ENCODE measurements around the gene SH3BP1. TPM values are rescaled to one million over a fixed set of nuclear protein-coding genes. Genes with fewer than 3 reads are reported as not detected.

The SH3BP1 gene
- total and polyA plus RNA-seq, 4 donors, result 14.8 to 20.2 (median 18.0) TPM

DNA sequence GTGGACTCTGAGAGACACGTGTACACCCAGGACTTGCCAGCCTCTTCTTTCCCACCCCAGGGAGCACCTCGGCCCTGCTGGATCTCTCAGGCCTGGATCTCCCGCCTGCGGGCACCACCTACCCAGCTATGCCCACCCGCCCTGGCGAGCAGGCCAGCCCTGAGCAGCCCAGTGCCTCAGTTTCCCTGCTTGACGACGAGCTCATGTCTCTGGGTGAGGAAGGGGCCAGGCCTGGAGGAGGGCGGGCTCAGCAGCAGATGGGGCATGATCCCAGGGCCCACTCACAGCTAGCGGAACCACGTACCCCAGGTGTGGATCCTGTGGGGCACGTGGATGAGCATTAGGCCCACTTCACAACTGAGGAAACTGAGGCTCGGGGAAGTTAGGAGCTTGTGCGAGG, 13.7 kb upstream of the SH3BP1 start:
- peak overlapping the region in 1 of 2 donors; percentile 13 for H3K9ac ChIP-seq (ENCODE audit: insufficient read depth in 1 of 2, low read length in 2 of 2)
- peaks cover 5 to 45% (median 15%) of the 10 kb centered on the region in 4 donors for H3K36me3 ChIP-seq (ENCODE audit: control insufficient read depth in 4 of 4, insufficient read depth in 4 of 4, low read length in 4 of 4)
- no peaks in the 10 kb centered on the region for H3K27me3 ChIP-seq (ENCODE audit: control insufficient read depth in 3 of 3, insufficient read depth in 3 of 3, low read length in 2 of 3)
- H3K4me1 ChIP-seq (ENCODE audit: control insufficient read depth in 5 of 5, insufficient read depth in 5 of 5, low read length in 5 of 5), result peaks cover 0 to 23% (median 10%) of the 10 kb centered on the region in 5 donors
- peak overlapping the region in 1 of 2 donors; percentile 77 for H3K27ac ChIP-seq (ENCODE audit: low read depth in 1 of 2, low read length in 1 of 2)
- H3K4me3 ChIP-seq, result no peak overlapping the region
- 81 to 89% methylated on average over 14 of the region's 14 CpGs for WGBS, 2 donors
- H3K9me3 ChIP-seq (ENCODE audit: control insufficient read depth in 4 of 4, insufficient read depth in 3 of 4, low read length in 3 of 4), result no peaks in the 10 kb centered on the region
- TF ChIP-seq, protein P1, sequence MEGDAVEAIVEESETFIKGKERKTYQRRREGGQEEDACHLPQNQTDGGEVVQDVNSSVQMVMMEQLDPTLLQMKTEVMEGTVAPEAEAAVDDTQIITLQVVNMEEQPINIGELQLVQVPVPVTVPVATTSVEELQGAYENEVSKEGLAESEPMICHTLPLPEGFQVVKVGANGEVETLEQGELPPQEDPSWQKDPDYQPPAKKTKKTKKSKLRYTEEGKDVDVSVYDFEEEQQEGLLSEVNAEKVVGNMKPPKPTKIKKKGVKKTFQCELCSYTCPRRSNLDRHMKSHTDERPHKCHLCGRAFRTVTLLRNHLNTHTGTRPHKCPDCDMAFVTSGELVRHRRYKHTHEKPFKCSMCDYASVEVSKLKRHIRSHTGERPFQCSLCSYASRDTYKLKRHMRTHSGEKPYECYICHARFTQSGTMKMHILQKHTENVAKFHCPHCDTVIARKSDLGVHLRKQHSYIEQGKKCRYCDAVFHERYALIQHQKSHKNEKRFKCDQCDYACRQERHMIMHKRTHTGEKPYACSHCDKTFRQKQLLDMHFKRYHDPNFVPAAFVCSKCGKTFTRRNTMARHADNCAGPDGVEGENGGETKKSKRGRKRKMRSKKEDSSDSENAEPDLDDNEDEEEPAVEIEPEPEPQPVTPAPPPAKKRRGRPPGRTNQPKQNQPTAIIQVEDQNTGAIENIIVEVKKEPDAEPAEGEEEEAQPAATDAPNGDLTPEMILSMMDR (IDR thresholded peaks at IDR 0.05; ENCODE audit: control extremely low read depth, extremely low read depth), result no peak
- no peak for DNase-seq
- ATAC-seq (ENCODE audit: insufficient read depth, low FRiP score), result no peak

DNA sequence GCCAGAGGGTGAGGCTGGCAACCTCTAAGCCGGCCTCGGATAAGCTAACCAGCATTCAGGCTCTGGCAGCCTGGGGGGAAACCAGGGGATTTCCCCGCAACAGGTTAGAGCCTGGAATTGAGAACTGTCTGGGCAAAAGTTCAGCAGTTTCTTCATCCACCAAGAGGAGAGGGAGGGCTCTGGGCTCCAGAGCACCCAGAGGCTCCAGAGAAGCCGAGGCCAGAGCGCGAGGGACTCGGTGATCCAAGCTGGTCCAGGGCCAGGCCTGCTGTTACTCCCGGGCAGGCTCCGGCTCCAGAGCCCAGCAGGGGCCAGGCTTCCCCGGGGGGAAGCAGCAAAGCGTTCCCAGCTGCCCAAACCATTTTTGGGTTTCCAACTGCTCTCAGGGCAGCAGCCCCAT, 13.3 kb upstream of the SH3BP1 start:
- Histone ChIP-seq H3K4me3 (no peak overlapping the region), H3K27me3 (ENCODE audit: control insufficient read depth in 3 of 3, insufficient read depth in 3 of 3, low read length in 2 of 3) (no peaks in the 10 kb centered on the region), H3K36me3 (ENCODE audit: control insufficient read depth in 4 of 4, insufficient read depth in 4 of 4, low read length in 4 of 4) (peaks cover 5 to 47% (median 17%) of the 10 kb centered on the region in 4 donors), H3K27ac (ENCODE audit: low read depth in 1 of 2, low read length in 1 of 2) (peak overlapping the region in 1 of 2 donors; percentile 77), H3K4me1 (ENCODE audit: control insufficient read depth in 5 of 5, insufficient read depth in 5 of 5, low read length in 5 of 5) (peaks cover 0 to 23% (median 10%) of the 10 kb centered on the region in 5 donors), H3K9me3 (ENCODE audit: control insufficient read depth in 4 of 4, insufficient read depth in 3 of 4, low read length in 3 of 4) (no peaks in the 10 kb centered on the region), H3K9ac (ENCODE audit: insufficient read depth in 1 of 2, low read length in 2 of 2) (peak overlapping the region in 1 of 2 donors; percentile 32)
- 61 to 72% methylated on average over 11 of the region's 11 CpGs for WGBS, 2 donors
- peak; percentile 44 for ATAC-seq (ENCODE audit: insufficient read depth, low FRiP score)
- DNase-seq, result peak in 1 of 3 donors; percentile 52
- TF ChIP-seq, protein P1 (IDR thresholded peaks at IDR 0.05; ENCODE audit: control extremely low read depth, extremely low read depth), result no peak

DNA sequence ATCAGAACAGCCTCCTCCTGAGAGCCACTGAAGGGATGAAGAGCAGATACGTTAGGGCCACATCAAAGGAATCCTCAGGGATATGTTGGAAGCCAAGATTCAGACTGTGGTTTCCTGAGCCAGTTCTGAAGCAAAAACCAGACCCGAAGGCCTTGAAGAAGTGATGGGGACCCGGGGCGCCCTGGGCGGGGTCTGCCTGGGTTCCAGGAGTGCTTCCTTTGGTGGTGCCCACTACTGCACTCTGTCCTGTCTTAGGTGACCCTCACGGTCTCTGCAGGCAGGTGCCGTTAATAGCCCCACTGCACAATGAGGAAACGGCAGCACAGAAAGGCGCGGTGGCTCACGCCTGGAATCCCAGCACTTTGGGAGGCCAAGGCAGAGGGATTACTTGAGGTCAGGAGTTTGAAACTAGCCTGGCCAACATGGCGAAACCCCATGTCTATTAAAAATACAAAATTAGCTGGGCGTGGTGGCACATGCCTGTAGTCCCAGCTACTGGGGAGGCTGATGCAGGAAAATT, 12.9 kb upstream of the SH3BP1 start:
- Histone ChIP-seq H3K4me3 (no peak overlapping the region), H3K9me3 (ENCODE audit: control insufficient read depth in 4 of 4, insufficient read depth in 3 of 4, low read length in 3 of 4) (no peaks in the 10 kb centered on the region), H3K27me3 (ENCODE audit: control insufficient read depth in 3 of 3, insufficient read depth in 3 of 3, low read length in 2 of 3) (no peaks in the 10 kb centered on the region), H3K36me3 (ENCODE audit: control insufficient read depth in 4 of 4, insufficient read depth in 4 of 4, low read length in 4 of 4) (peaks cover under 1 to 47% (median 19%) of the 10 kb centered on the region in 4 donors), H3K4me1 (ENCODE audit: control insufficient read depth in 5 of 5, insufficient read depth in 5 of 5, low read length in 5 of 5) (peaks cover 0 to 23% (median 10%) of the 10 kb centered on the region in 5 donors), H3K9ac (ENCODE audit: insufficient read depth in 1 of 2, low read length in 2 of 2) (peak overlapping the region in 1 of 2 donors; percentile 32), H3K27ac (ENCODE audit: low read depth in 1 of 2, low read length in 1 of 2) (peak overlapping the region in 1 of 2 donors; percentile 36)
- no peak for DNase-seq
- TF ChIP-seq, protein P1 (IDR thresholded peaks at IDR 0.05; ENCODE audit: control extremely low read depth, extremely low read depth), result no peak
- ATAC-seq (ENCODE audit: insufficient read depth, low FRiP score), result no peak
- 75 to 77% methylated on average over 13 of the region's 13 CpGs for WGBS, 2 donors

Measured in lung (tissue), 12 donors.